IMR-90 (cell line): Measurements from ENCODE around the gene OR1J4. TPM values are rescaled to one million over a fixed set of nuclear protein-coding genes. Genes with fewer than 3 reads are reported as not detected.
"Not testable (repeated sequence)": the region's sequence is repeated elsewhere in the genome, so short reads cannot be mapped to it uniquely, and the experiment has no call there.

Source experiments
- ATAC-seq: fragments of 200-7000 bp; cut with Tn5 transposase; 2 replicates; pipeline ENCODE4 v1.9.1; 2020; ENCODE audit warnings: low read depth, mild to moderate bottlenecking, moderate library complexity
- BruUV-seq: library from RNA; stranded (reverse); fragments of 400-500 nt; replicated peaks from 2 replicates; lab custom pipeline; 2021; lab: Mats Ljungman, UMichigan
- CTCF ChIA-PET: fragments of 300-600 bp; formaldehyde crosslinking; extraction: SDS; loops from one replicate; lab custom pipeline; 2021; ENCODE audit warnings: antibody characterized with exemption; lab: Yijun Ruan, JAX
- POLR2A ChIA-PET: fragments of 300-600 bp; sonication (Branson Sonifier 250); formaldehyde crosslinking; loops from one replicate; lab custom pipeline; 2022; ENCODE audit warnings: antibody characterized with exemption; ENCODE audit not compliant: unreplicated experiment; lab: Charles Lee
- DNase-seq: peaks from one replicate; pipeline ENCODE4 v3.0.0; 2013
- H2AFZ ChIP-seq: replicated peaks from 2 replicates; pipeline ENCODE3; 2013; ENCODE audit warnings: low read length, mild to moderate bottlenecking; ENCODE audit not compliant: poor library complexity
- H2AK5ac ChIP-seq: 2 replicates; pipeline ENCODE4 v1.6.1; 2013; ENCODE audit warnings: low read depth, low read length, inconsistent platforms
- H2AK9ac ChIP-seq: replicated peaks from 2 replicates; pipeline ENCODE3; 2013; ENCODE audit warnings: mild to moderate bottlenecking, low read depth, low read length, moderate library complexity; ENCODE audit not compliant: poor library complexity
- H2BK120ac ChIP-seq: 2 replicates; pipeline ENCODE4 v1.6.1; 2013; ENCODE audit warnings: low read depth, low read length, inconsistent platforms
- H2BK15ac ChIP-seq: 3 replicates; pipeline ENCODE4 v1.6.1; 2013; ENCODE audit warnings: low read depth, low read length, inconsistent platforms
- H2BK20ac ChIP-seq: 2 replicates; pipeline ENCODE4 v1.6.1; 2013; ENCODE audit warnings: low read depth, mild to moderate bottlenecking, inconsistent platforms, low read length, moderate library complexity
- H2BK5ac ChIP-seq: 2 replicates; pipeline ENCODE4 v1.6.1; 2013; ENCODE audit warnings: mild to moderate bottlenecking, low read depth, low read length, inconsistent platforms; ENCODE audit not compliant: poor library complexity, severe bottlenecking
- H3K14ac ChIP-seq: replicated peaks from 2 replicates; pipeline ENCODE4 v1.6.1; 2013; ENCODE audit warnings: low read depth, low read length, inconsistent platforms
- H3K18ac ChIP-seq: 2 replicates; pipeline ENCODE4 v1.6.1; 2013; ENCODE audit warnings: low read depth, low read length, control low read depth
- H3K23ac ChIP-seq: 2 replicates; pipeline ENCODE4 v1.6.1; 2013; ENCODE audit warnings: low read depth, low read length, inconsistent platforms
- H3K27ac ChIP-seq: 2 replicates; pipeline ENCODE4 v1.5.1; 2013; ENCODE audit warnings: mild to moderate bottlenecking, control low read depth, low read length; ENCODE audit not compliant: insufficient read depth
- H3K27me3 ChIP-seq: 2 replicates; pipeline ENCODE4 v1.6.1; 2013; ENCODE audit warnings: low read length; ENCODE audit not compliant: control insufficient read depth, insufficient read depth
- H3K36me3 ChIP-seq: 2 replicates; pipeline ENCODE4 v1.6.1; 2013; ENCODE audit warnings: low read length, mixed read lengths; ENCODE audit not compliant: control insufficient read depth, insufficient read depth
- H3K4ac ChIP-seq: 2 replicates; pipeline ENCODE4 v1.6.1; 2013; ENCODE audit warnings: low read depth, low read length, inconsistent platforms
- H3K4me1 ChIP-seq: 2 replicates; pipeline ENCODE4 v1.6.1; 2013; ENCODE audit warnings: low read length, mixed read lengths; ENCODE audit not compliant: control insufficient read depth, insufficient read depth
- H3K4me2 ChIP-seq: 2 replicates; pipeline ENCODE4 v1.6.1; 2013; ENCODE audit warnings: low read depth, mild to moderate bottlenecking, control low read depth, low read length, moderate library complexity
- H3K4me3 ChIP-seq: 2 replicates; pipeline ENCODE4 v1.5.1; 2013; ENCODE audit warnings: low read depth, mild to moderate bottlenecking, control low read depth, low read length, moderate library complexity; ENCODE audit not compliant: insufficient read depth
- H3K56ac ChIP-seq: 2 replicates; pipeline ENCODE4 v1.6.1; 2013; ENCODE audit warnings: low read length, inconsistent platforms; ENCODE audit not compliant: insufficient read depth; ENCODE audit errors: extremely low read depth
- H3K79me1 ChIP-seq, 2 experiments: 2 replicates each; pipeline ENCODE4 v1.6.1; 2013; ENCODE audit warnings: low read length in 2 of 2, inconsistent platforms in 1 of 2, low read depth in 1 of 2
- H3K9ac ChIP-seq: 2 replicates; pipeline ENCODE4 v1.6.1; 2013; ENCODE audit warnings: low read depth, low read length, control low read depth
- H3K9me1 ChIP-seq: 2 replicates; pipeline ENCODE4 v1.6.1; 2013; ENCODE audit warnings: low read length, inconsistent platforms; ENCODE audit not compliant: insufficient read depth
- H3K9me3 ChIP-seq: 2 replicates; pipeline ENCODE4 v1.6.1; 2013; ENCODE audit warnings: low read length; ENCODE audit not compliant: control insufficient read depth, insufficient read depth
- H4K20me1 ChIP-seq: 2 replicates; pipeline ENCODE4 v1.6.1; 2013; ENCODE audit warnings: low read length, inconsistent platforms; ENCODE audit not compliant: insufficient read depth
- H4K5ac ChIP-seq: 2 replicates; pipeline ENCODE4 v1.6.1; 2013; ENCODE audit warnings: mild to moderate bottlenecking, low read depth, low read length, control low read depth
- H4K8ac ChIP-seq, 2 experiments: 2 replicates each; pipeline ENCODE4 v1.6.1; 2013; ENCODE audit warnings: low read depth in 2 of 2, low read length in 2 of 2, control low read depth in 1 of 2, inconsistent platforms in 1 of 2
- H4K91ac ChIP-seq: 2 replicates; pipeline ENCODE4 v1.6.1; 2013; ENCODE audit warnings: low read depth, low read length, inconsistent platforms; ENCODE audit not compliant: insufficient read depth
- WGBS, 2 experiments: methylation state at CpG; one replicate each; pipeline versions ENCODE4 v1.1.5 to v1.1.7; 2013; ENCODE audit warnings: missing lambda C conversion rate in 2 of 2; ENCODE audit not compliant: insufficient read length in 1 of 2; ENCODE audit errors: extremely low coverage in 2 of 2; 5-methylcytosine and 5-hydroxymethylcytosine counted together
- dilution Hi-C: fragments of 300-500 bp; cut with HindIII; formaldehyde crosslinking; loops from one replicate; pipeline ENCODE4 v1.14.3; 2018; ENCODE audit warnings: low sequenced_read_pairs; ENCODE audit not compliant: unreplicated experiment
- in situ Hi-C: fragments of 300-500 bp; cut with MboI; formaldehyde crosslinking; loops from 3 replicates; pipeline ENCODE4 v1.14.3; 2019; ENCODE audit warnings: low sequenced_read_pairs, inconsistent platforms, mixed read lengths
- intact Hi-C: fragments of 100-400 bp; cut with micrococcal nuclease; formaldehyde crosslinking; loops from 2 replicates; pipeline ENCODE4 v1.10.0; 2022
- polyA plus RNA-seq, 3 experiments: library from polyadenylated mRNA; depleted of rRNA; stranded (reverse); fragments of >200 nt; gene quantifications; 2 replicates each; pipeline ENCODE4 v1.2.3, GENCODE V29; 2012; ENCODE audit warnings: low replicate concordance in 1 of 3
- total RNA-seq: library from RNA; depleted of rRNA; stranded (reverse); fragments of >200 nt; gene quantifications from 2 replicates; pipeline ENCODE4 v1.2.3, GENCODE V29; 2012

The OR1J4 gene
- total and polyA plus RNA-seq, 2 of the 4 experiments (the other 2 are of a cell fraction), result not detected

GRCh38 chr9:122537066-122537465 is 18.1 kb downstream of the OR1J4 start:
- CTCF ChIA-PET, result interaction anchor here (0.6 kb wide), 1 partner anchor 13 kb away, joined by 3 read pairs; no protein-coding TSS in a partner anchor
- WGBS, 2 experiments, result 80% methylated on average over 1 of the region's 7 CpGs; no CpG with 5 or more reads in 1 of the 2 experiments
- H3K56ac ChIP-seq, DNase-seq, H2BK5ac ChIP-seq, intact Hi-C loops, H3K4me3 ChIP-seq, H3K27ac ChIP-seq, H2BK20ac ChIP-seq, H2AK5ac ChIP-seq, H3K18ac ChIP-seq, H2AK9ac ChIP-seq, H3K4me1 ChIP-seq, ATAC-seq, H2AFZ ChIP-seq, H3K4ac ChIP-seq, H3K9ac ChIP-seq, H4K91ac ChIP-seq, H3K36me3 ChIP-seq, H3K23ac ChIP-seq, H4K8ac ChIP-seq, H2BK15ac ChIP-seq, H3K9me1 ChIP-seq, H3K14ac ChIP-seq, H3K27me3 ChIP-seq, H4K5ac ChIP-seq, H2BK120ac ChIP-seq, BruUV-seq, POLR2A ChIA-PET, H3K79me1 ChIP-seq, H3K4me2 ChIP-seq, dilution Hi-C loops, H3K9me3 ChIP-seq, in situ Hi-C loops, H4K20me1 ChIP-seq: not testable (repeated sequence)
